Fibroblast of skin of back (primary cell): ENCODE data around the gene INSRR.

Experiments
- DNase-seq: peaks from one replicate; pipeline ENCODE4 v3.0.0-alpha.2; 2013

INSRR gene

DNA sequence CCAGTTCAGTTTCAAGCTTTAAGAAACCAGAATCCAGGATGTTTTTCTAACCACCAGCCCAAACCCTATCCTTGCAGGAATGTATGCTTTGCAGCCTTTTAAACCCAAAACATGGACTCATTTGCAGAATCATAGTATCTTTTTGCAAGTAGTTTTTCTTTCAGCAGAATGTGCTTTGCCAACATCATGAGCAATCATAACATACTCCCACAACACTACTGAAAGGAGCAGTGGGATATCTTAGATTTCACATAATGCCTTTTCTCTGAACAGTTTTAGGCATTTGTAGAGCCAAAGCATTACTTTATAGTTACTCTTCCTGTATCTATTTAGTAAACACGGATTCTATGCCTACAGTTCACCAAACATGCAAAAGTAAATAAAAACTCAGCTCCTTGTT, 32.3 kb downstream of the INSRR start:
- DNase-seq: no peak

- DNase-seq: no peak
Observed at GRCh38 chr1:156823210-156823790, 35.6 kb downstream of the INSRR start.

DNA sequence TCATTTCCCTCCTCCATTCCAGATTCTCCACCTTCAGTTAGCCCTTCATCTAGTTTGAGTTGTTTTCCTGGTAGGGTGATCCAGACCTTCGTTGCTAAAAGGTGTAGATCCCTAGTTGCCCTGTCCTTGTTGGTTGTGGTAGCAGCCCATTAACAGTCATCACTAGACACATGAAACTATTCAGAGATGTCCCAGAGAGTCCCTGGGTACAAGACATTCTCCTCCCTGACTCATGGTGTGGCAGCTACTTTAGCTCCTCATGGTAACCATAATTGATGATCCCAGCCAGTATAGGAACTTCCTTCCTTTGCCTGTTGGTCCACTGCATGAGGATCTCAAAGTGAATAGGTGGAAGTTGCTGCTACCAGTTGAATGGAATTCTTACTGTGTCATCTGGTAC, 36.2 kb downstream of the INSRR start:
- DNase-seq: no peak

DNA sequence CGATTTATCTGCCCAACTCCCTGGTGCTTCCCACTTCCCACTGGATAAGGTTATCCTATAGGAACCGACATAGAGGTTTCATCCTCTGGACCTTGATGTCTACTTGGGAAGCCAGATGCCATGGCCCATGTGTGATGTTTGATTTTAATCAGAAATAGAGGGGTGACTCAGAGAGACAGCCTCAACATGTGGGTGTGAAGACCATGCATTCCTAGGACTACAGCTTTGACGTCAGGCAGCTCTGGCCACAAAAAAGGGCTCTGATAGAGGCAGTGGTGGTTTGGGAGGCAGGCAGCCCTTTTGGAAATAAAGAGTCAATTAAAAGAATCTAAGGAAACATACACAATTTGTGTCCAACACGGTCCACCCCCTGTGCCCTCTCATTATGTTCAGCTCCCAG, 37.1 kb downstream of the INSRR start:
- peak; percentile 44 for DNase-seq

DNA sequence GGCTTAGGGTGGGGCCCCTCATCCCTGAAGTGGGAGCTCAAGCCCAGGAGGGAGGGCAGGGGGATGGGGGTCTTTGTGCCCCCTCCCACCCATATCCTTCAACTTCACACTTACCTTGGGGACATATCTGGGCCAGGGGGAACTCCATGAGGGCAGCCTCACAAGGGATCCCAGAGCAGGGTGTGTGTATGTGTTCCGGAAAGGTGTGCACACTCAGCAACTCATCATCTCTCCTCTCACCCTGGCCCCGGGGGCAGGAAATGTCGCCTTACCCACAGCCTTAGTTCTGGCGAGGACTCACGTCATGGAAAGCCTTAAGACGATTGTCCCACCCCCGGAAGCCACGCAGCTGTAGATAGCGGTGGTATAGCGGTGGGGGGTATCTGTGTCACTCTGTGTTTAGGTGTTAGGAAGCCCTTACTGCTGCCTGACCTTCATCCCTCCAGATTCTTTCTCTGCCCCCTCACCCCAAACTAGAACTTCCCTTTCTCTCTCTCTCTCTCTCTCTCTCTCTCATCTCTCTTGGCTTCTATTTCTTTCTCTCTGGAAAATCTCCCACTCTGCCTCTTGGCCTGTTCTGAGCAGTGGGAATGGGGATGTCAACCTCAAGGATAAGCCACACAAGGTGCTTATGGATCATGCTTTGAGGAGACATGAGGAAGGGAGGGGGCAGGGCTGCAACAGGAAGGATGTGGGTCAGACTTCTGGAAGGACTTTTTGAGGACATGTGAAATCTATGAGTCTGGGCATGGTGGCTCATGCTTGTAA, 42.2 kb downstream of the INSRR start, which contains the start of gene SH2D2A:
TSS of gene SH2D2A (minus strand) at position 288 of the 768 bp plus-strand sequence. CDS start at position 148, 140 bp downstream.
- peak; percentile 18 for DNase-seq

DNA sequence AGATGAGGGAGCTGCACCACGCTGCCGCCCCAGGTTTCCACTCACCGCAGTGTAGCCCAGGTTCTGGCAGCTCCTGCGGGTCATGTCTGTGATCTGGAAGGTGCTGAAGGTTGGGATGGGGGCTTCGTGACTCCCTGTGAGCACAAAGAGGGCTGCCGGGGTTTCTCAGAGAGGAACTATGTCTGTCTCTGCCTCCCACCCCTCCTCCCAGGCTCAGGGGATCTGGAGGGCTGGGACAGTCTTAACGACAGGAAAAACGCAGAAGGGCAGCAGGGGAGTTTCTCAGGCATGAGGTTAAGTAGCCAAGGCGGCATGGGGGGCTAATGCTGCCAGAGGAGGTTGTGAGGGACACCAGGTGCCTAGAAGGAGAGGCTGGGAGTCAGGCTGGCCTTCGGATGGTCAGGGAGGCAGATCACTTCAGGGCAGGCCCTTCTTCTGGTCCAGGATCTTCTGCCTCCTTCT, 42.9 kb downstream of the INSRR start:
- DNase-seq: no peak

GRCh38 chr1:156815307-156815826, 43.5 kb downstream of the INSRR start:
- peak; percentile 68 for DNase-seq

DNA sequence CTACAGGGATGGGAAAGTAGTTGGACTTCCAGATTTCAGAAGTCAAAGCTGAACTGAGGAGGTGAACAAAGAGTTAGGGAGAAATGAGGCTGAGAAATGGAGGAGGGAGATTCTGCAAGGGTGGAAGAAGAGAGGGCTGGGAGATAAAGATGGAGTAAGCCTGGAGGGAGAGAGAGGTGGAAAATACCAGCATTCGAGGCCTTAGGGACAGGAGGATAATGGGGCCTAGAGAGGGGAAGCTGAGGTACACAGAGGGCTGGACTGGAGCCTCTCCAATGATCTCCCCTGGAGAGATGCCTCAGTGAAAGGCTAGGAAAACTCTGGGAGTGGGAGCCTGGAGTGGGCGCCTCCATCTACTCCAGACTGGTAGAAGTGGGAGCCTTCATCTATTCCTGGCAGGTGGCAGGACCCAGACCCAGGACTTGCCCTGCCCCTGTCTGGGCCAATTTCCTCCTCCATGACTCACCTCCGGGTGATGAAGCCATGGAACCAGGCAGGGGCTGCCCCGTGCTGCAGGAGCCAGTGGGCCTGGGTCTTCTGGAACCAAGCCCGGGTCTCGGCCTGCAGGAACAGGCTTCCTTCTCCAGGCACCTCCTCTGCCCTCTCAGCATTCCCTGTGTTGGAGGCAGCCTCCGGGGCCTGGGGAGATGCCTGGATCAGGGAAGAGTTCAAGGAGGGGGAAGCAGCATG, 44.2 kb downstream of the INSRR start:
- DNase-seq: no peak

GRCh38 chr1:156813750-156814570, 45.0 kb downstream of the INSRR start:
- DNase-seq: peak; percentile 50

DNA sequence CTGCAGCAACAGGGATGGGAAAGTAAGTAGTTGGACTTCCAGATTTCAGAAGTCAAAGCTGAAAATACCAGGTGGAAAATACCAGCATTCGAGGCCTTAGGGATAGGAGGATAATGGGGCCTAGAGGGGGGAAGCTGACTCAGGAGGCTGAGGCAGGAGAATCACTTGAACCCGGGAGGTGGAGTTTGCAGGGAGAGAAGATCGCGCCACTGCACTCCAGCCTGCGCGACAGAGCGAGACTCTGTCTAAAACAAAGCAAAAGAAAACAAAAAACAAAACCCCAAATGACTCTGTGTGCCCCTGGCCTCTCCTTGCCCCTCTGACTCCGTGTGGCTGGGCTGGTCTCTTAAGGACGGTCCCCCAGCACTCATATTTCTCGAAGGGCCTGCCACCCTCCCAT, 45.6 kb downstream of the INSRR start:
- no peak for DNase-seq

DNA sequence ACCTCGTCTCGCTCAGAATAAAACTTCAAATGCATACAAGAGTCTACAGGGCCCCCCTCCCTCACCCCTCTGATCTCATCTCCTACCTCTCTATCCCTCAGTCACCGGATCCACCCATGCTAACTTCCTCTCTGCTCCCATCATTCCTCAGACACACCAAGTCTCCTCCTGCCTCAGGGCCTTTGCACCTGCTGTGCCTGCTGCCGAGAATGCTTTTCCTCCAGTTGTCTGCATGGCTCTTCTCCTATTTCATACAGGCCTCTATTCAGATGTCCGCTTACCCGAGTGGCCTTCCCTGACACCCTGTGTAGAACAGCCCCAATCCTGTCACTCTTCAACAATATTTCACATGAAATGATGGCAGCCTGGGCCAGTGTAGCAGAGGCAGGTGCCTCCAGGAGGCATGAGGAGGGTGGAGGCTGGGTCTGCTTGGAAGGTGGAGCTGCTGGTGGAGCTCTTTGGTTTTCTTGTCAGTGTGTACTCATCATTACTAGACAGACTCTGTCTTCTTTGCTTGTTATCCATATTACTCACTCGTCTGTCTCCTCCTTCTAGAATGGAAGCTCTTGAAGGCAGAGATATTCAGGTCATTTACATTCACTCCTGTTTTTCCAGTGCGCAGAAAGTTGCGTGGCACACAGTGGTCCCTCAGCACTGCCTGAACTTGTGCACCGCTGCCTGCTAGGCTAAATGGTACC, 46.5 kb downstream of the INSRR start:
- peak; percentile 18 for DNase-seq

- no peak for DNase-seq
Observed at GRCh38 chr1:156811168-156811567, 47.7 kb downstream of the INSRR start.

GRCh38 chr1:156809711-156810366, 49.1 kb downstream of the INSRR start:
- no peak for DNase-seq

DNA sequence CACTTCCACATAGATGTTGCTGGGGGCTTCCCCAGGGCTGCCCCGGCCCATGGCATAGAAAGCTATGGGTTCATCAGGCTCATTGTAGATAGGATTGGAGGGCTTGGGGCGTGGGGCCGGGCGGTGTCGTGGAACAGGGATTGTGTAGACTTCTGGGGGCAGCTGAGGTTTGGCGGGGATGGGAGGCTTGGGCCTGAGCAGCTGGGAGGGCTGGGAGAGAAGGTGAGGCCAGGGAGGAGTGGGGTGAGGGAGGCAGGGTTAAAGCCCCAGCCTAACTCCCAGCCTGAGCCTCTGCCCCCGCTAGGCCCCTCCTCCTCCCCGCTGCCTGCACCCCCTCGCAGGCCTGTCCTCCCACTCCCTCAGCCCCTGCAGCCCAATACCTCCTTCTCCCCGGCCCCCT, 49.6 kb downstream of the INSRR start:
- no peak for DNase-seq

GRCh38 chr1:156808186-156809030, 50.5 kb downstream of the INSRR start:
- no peak for DNase-seq

DNA sequence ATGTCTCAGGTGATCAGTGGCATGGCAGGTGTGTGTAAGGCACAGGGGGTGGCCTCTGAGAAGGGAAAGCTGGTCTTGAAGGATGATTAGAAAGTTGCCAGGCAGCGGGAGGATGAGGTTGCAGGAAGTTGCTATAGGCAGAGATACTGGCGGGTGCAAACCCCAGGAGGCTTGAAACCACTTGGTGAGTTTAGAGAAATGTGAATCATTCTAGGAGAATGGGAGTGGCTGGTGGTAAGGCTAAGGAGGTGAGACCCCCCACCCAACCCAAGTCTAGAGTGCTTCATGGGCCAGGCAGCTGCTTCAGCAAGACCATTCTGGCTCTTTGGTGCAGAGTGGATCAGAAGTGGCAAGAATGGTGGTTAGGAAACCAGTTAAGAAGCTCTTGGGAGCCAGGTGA, 51.3 kb downstream of the INSRR start:
- no peak for DNase-seq

- no peak for DNase-seq
Observed at GRCh38 chr1:156806512-156807440, 52.1 kb downstream of the INSRR start.

GRCh38 chr1:156805766-156806511, 53.0 kb downstream of the INSRR start:
- DNase-seq: no peak
